Measurements from ENCODE around the gene PUM2. TPM values are rescaled to one million over a fixed set of nuclear protein-coding genes. Genes with fewer than 3 reads are reported as not detected.
"Not testable (repeated sequence)": the region's sequence is repeated elsewhere in the genome, so short reads cannot be mapped to it uniquely, and the experiment has no call there.

The PUM2 gene
- total RNA-seq, 2 donors from 2014 or later: 87.7 to 119 TPM

DNA sequence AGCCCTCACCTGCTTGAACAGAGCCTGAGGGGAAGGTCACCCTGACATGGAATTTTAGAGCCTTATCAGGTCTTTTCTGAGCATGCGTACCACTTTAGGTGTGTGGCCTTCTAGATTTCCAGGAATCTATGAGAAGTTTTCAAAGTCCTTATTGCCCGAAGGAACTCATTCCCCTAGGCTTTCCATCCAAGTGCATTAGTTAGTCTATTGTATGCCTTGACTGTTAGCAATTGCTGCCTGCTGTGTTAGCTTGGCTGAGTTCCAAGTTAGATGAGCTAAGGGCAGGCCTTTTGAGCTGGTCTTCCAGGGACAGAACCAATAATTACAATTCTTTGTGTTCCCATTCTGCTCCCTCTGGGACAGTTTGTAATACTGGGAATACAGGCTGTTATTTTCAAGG, 30.8 kb upstream of the PUM2 start:
- Histone ChIP-seq H3K9me3 (no peaks in the 10 kb centered on the region), H3K4me1 (no peaks in the 10 kb centered on the region), H3K4me3 (no peak overlapping the region), H3K9ac (ENCODE audit: low read depth in 2 of 2, low read length in 2 of 2) (no peak overlapping the region), H3K36me3 (no peaks in the 10 kb centered on the region), H3K27ac (no peak overlapping the region), H3K27me3 (no peaks in the 10 kb centered on the region)
- TF ChIP-seq, protein P1, sequence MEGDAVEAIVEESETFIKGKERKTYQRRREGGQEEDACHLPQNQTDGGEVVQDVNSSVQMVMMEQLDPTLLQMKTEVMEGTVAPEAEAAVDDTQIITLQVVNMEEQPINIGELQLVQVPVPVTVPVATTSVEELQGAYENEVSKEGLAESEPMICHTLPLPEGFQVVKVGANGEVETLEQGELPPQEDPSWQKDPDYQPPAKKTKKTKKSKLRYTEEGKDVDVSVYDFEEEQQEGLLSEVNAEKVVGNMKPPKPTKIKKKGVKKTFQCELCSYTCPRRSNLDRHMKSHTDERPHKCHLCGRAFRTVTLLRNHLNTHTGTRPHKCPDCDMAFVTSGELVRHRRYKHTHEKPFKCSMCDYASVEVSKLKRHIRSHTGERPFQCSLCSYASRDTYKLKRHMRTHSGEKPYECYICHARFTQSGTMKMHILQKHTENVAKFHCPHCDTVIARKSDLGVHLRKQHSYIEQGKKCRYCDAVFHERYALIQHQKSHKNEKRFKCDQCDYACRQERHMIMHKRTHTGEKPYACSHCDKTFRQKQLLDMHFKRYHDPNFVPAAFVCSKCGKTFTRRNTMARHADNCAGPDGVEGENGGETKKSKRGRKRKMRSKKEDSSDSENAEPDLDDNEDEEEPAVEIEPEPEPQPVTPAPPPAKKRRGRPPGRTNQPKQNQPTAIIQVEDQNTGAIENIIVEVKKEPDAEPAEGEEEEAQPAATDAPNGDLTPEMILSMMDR (IDR thresholded peaks at IDR 0.05): no peak
- DNase-seq: peak; percentile 49
- intact Hi-C loops (cut with DNase I): no loop called here

DNA sequence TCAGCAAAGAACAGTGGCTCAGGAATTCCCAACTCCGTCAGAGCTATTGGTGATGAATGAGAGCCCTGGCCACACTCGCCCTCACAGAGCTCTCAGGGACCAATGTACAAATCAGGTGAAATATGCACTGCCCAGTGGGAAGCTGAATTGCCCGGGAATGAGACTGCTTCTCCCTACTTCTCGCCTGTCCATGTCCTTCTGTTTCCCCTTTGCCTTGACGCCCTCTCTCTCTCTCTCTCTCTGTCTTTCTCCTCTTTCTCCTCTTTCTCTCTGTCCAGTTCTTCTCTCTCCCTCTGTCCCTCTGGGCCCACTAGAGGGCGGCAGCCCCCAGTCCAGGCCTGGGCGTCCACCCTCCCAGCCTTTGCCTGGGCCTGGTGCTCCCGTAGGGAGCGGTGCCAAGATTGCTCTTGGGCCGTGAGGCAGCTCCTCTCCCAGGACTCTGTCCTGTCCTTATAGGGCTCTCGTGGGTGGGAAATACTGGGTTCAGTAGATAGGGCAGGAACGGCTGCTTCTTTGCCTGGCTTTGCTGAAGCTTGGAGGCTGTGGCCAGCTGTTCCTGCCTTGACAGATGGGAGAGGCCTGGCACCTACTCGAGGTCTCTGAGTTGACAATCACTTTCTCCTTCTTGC, 28.4 kb upstream of the PUM2 start:
- intact Hi-C loops (cut with DNase I): no loop called here
- TF ChIP-seq, protein P1 (IDR thresholded peaks at IDR 0.05): peak; percentile 50
- peak overlapping the region; percentile 23 for H3K27ac ChIP-seq

DNA sequence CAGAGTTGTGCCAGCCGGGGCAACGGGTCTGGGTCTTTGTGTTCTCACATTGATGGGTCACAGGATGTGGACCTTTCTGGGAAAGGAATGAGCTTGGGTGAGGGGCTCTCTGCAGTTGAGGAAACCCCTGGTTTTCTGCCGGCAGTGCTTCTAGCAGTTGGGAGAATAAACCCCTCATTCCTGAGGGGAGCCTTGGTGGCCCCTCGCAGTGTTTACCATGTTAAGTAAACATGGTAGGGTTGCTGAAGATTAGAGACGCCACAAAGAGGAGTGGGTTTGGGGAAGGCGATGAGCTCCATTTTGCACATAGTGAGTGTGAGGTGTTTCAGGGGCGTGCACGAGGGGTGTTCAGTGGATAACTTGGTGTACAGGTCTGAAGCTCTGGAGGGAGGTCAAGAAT, 27.7 kb upstream of the PUM2 start:
- Histone ChIP-seq H3K9ac (ENCODE audit: low read depth in 2 of 2, low read length in 2 of 2) (no peak overlapping the region), H3K27me3 (no peaks in the 10 kb centered on the region), H3K4me1 (no peaks in the 10 kb centered on the region), H3K36me3 (no peaks in the 10 kb centered on the region), H3K27ac (no peak overlapping the region), H3K9me3 (no peaks in the 10 kb centered on the region), H3K4me3 (no peak overlapping the region)
- TF ChIP-seq, protein P1 (IDR thresholded peaks at IDR 0.05): no peak
- DNase-seq: no peak
- intact Hi-C loops (cut with DNase I): no loop called here

More for the DNA sequence above, 28.4 kb upstream of the PUM2 start:
- Histone ChIP-seq H3K27me3 (no peaks in the 10 kb centered on the region), H3K4me3 (no peak overlapping the region), H3K9me3 (no peaks in the 10 kb centered on the region), H3K9ac (ENCODE audit: low read depth in 2 of 2, low read length in 2 of 2) (no peak overlapping the region), H3K4me1 (no peaks in the 10 kb centered on the region), H3K36me3 (no peaks in the 10 kb centered on the region)
- peak; percentile 81 for DNase-seq

- DNase-seq: no peak
- Histone ChIP-seq H3K36me3 (no peaks in the 10 kb centered on the region), H3K9ac (ENCODE audit: low read depth in 2 of 2, low read length in 2 of 2) (no peak overlapping the region), H3K27me3 (no peaks in the 10 kb centered on the region), H3K9me3 (no peaks in the 10 kb centered on the region), H3K4me1 (no peaks in the 10 kb centered on the region), H3K4me3 (no peak overlapping the region), H3K27ac (no peak overlapping the region)
- intact Hi-C loops (cut with DNase I): no loop called here
- TF ChIP-seq, protein P1 (IDR thresholded peaks at IDR 0.05): no peak
Observed at GRCh38 chr2:20377741-20378140, 27.1 kb upstream of the PUM2 start.

DNA sequence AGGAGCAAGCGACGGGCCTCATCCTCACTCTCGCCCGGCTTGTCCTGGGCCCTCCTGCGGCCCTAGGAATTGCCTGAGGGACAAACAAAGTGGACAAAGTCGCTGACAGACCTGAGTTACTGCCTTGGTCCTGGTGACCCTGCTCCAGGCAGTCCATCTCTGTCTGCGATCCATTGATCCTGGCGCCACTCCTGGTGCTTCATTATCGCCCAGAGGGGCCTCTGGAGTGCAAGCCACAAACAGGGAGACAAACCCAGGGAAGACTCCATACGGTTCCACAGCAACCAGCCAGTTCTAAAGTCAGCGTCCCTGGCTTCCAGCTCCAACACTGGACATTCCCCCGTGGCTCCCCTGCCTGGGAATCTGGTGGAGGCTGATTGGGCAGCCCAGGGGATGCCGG, 24.3 kb upstream of the PUM2 start:
- H3K27ac ChIP-seq; H3K27me3 ChIP-seq; H3K9me3 ChIP-seq; DNase-seq; intact Hi-C loops (cut with DNase I); H3K4me1 ChIP-seq; H3K9ac ChIP-seq (ENCODE audit: low read depth in 2 of 2, low read length in 2 of 2); H3K4me3 ChIP-seq; H3K36me3 ChIP-seq: not testable (repeated sequence)

- intact Hi-C loops (cut with DNase I): no loop called here
- Histone ChIP-seq H3K36me3 (no peaks in the 10 kb centered on the region), H3K4me1 (no peaks in the 10 kb centered on the region), H3K27ac (no peak overlapping the region), H3K4me3 (no peak overlapping the region), H3K27me3 (no peaks in the 10 kb centered on the region), H3K9ac (ENCODE audit: low read depth in 2 of 2, low read length in 2 of 2) (no peak overlapping the region), H3K9me3 (no peaks in the 10 kb centered on the region)
- TF ChIP-seq, protein P1 (IDR thresholded peaks at IDR 0.05): no peak
- no peak for DNase-seq
Observed at GRCh38 chr2:20372896-20373640, 22.4 kb upstream of the PUM2 start.

Measured in colonic mucosa (tissue), 4 donors.